H9 (cell line): Measurements from ENCODE around the gene DENND4B. TPM values are rescaled to one million over a fixed set of nuclear protein-coding genes. Genes with fewer than 3 reads are reported as not detected.

ENCODE experiments used
- DNase-seq: peaks from one replicate; pipeline ENCODE4 v3.0.0-alpha.2; 2017
- H2AFZ ChIP-seq: one replicate; pipeline ENCODE4 v1.6.1; 2013; ENCODE audit warnings: mild to moderate bottlenecking, low read length, control low read depth, moderate library complexity
- H2AK5ac ChIP-seq: 2 replicates; pipeline ENCODE4 v1.6.1; 2013; ENCODE audit warnings: low read length, control low read depth, mixed read lengths; ENCODE audit not compliant: insufficient read length
- H2BK120ac ChIP-seq: one replicate; pipeline ENCODE4 v1.6.1; 2013; ENCODE audit warnings: low read depth, mild to moderate bottlenecking, low read length, control low read depth, inconsistent platforms; ENCODE audit not compliant: poor library complexity, severe bottlenecking
- H2BK12ac ChIP-seq: 2 replicates; pipeline ENCODE4 v1.6.1; 2013; ENCODE audit warnings: low read length, control low read depth, mixed read lengths, low read depth; ENCODE audit not compliant: insufficient read length
- H2BK15ac ChIP-seq: 2 replicates; pipeline ENCODE4 v1.6.1; 2013; ENCODE audit warnings: low read depth, low read length, control low read depth
- H2BK20ac ChIP-seq: one replicate; pipeline ENCODE4 v1.6.1; 2013; ENCODE audit warnings: low read depth, mild to moderate bottlenecking, low read length, control low read depth, inconsistent platforms; ENCODE audit not compliant: poor library complexity, severe bottlenecking
- H2BK5ac ChIP-seq: 2 replicates; pipeline ENCODE4 v1.6.1; 2013; ENCODE audit warnings: low read length, control low read depth, mixed read lengths; ENCODE audit not compliant: insufficient read length
- H3K14ac ChIP-seq: 2 replicates; pipeline ENCODE4 v1.6.1; 2013; ENCODE audit warnings: low read length, control low read depth; ENCODE audit not compliant: insufficient read depth
- H3K18ac ChIP-seq: 2 replicates; pipeline ENCODE4 v1.6.1; 2013; ENCODE audit warnings: low read depth, mild to moderate bottlenecking, mixed read lengths, low read length, control low read depth; ENCODE audit not compliant: insufficient read length
- H3K23ac ChIP-seq: 2 replicates; pipeline ENCODE4 v1.6.1; 2013; ENCODE audit warnings: low read length, control low read depth, mixed read lengths, low read depth; ENCODE audit not compliant: insufficient read length
- H3K23me2 ChIP-seq: 2 replicates; pipeline ENCODE4 v1.6.1; 2013; ENCODE audit warnings: low read depth, mild to moderate bottlenecking, mixed read lengths, low read length, control low read depth; ENCODE audit not compliant: insufficient read length, poor library complexity, severe bottlenecking
- H3K27ac ChIP-seq: 2 replicates; pipeline ENCODE4 v1.5.1; 2013; ENCODE audit warnings: low read length, control low read depth, mixed read lengths, low read depth; ENCODE audit not compliant: insufficient read length
- H3K27me3 ChIP-seq: 2 replicates; pipeline ENCODE4 v1.6.1; 2013; ENCODE audit warnings: low read length, control low read depth, inconsistent platforms; ENCODE audit not compliant: insufficient read depth
- H3K4ac ChIP-seq: 2 replicates; pipeline ENCODE4 v1.6.1; 2013; ENCODE audit warnings: low read depth, mild to moderate bottlenecking, control low read depth, inconsistent platforms, low read length, moderate library complexity
- H3K4me1 ChIP-seq: 2 replicates; pipeline ENCODE4 v1.6.1; 2013; ENCODE audit warnings: low read length, control low read depth, inconsistent platforms; ENCODE audit not compliant: insufficient read depth
- H3K4me2 ChIP-seq: 2 replicates; pipeline ENCODE4 v1.6.1; 2013; ENCODE audit warnings: low read length, control low read depth, mixed read lengths; ENCODE audit not compliant: insufficient read length, insufficient read depth
- H3K56ac ChIP-seq: 2 replicates; pipeline ENCODE4 v1.6.1; 2013; ENCODE audit warnings: low read depth, mild to moderate bottlenecking, mixed read lengths, low read length, control low read depth; ENCODE audit not compliant: insufficient read length
- H3K79me1 ChIP-seq: 2 replicates; pipeline ENCODE4 v1.6.1; 2013; ENCODE audit warnings: low read depth, mild to moderate bottlenecking, moderate library complexity, low read length, control low read depth, inconsistent platforms; ENCODE audit not compliant: insufficient read depth, poor library complexity, severe bottlenecking
- H3K79me2 ChIP-seq: 2 replicates; pipeline ENCODE4 v1.6.1; 2013; ENCODE audit warnings: low read length, control low read depth, inconsistent platforms; ENCODE audit not compliant: insufficient read depth
- H3K9ac ChIP-seq: 2 replicates; pipeline ENCODE4 v1.6.1; 2013; ENCODE audit warnings: low read length, control low read depth, mixed read lengths; ENCODE audit not compliant: insufficient read length; ENCODE audit errors: extremely low read depth
- H3K9me3 ChIP-seq: one replicate; pipeline ENCODE4 v1.6.1; 2013; ENCODE audit warnings: low read depth, low read length, inconsistent platforms; ENCODE audit not compliant: control insufficient read depth
- H3T11ph ChIP-seq: one replicate; pipeline ENCODE4 v1.6.1; 2013; ENCODE audit warnings: mild to moderate bottlenecking, low read length, control low read depth, inconsistent platforms
- H4K20me1 ChIP-seq: one replicate; pipeline ENCODE4 v1.6.1; 2013; ENCODE audit not compliant: control insufficient read depth, insufficient read length, insufficient read depth
- H4K5ac ChIP-seq: 2 replicates; pipeline ENCODE4 v1.6.1; 2013; ENCODE audit warnings: low read depth, mild to moderate bottlenecking, mixed read lengths, low read length, control low read depth; ENCODE audit not compliant: insufficient read length
- H4K8ac ChIP-seq: replicated peaks from 2 replicates; pipeline ENCODE4 v1.6.1; 2013; ENCODE audit warnings: low read length, control low read depth, mixed read lengths, low read depth; ENCODE audit not compliant: insufficient read length
- H4K91ac ChIP-seq: 2 replicates; pipeline ENCODE4 v1.6.1; 2013; ENCODE audit warnings: low read depth, mild to moderate bottlenecking, moderate library complexity, mixed read lengths, low read length, control low read depth; ENCODE audit not compliant: insufficient read length
- H3K27ac Mint-ChIP-seq, 3 experiments: 2 replicates in 2 of 3; 3 replicates in 1 of 3; pipeline ENCODE4 v1.8.0; 2020 to 2021; ENCODE audit warnings: mixed read lengths in 3 of 3, mild to moderate bottlenecking in 1 of 3, moderate library complexity in 1 of 3
- H3K27me3 Mint-ChIP-seq: 2 replicates; pipeline ENCODE4 v1.8.0; 2021; ENCODE audit warnings: low read depth, mild to moderate bottlenecking, moderate library complexity, mixed read lengths
- H3K36me3 Mint-ChIP-seq, 3 experiments: 2 replicates in 2 of 3; 3 replicates in 1 of 3; pipeline ENCODE4 v1.8.0; 2020 to 2021; ENCODE audit warnings: low read depth in 3 of 3, mixed read lengths in 3 of 3; ENCODE audit not compliant: insufficient read depth in 1 of 3
- H3K4me1 Mint-ChIP-seq, 2 experiments: 2 replicates each; pipeline ENCODE4 v1.8.0; 2020; ENCODE audit warnings: mixed read lengths in 2 of 2
- H3K4me3 Mint-ChIP-seq, 2 experiments: 2 replicates in 1 of 2; 3 replicates in 1 of 2; pipeline ENCODE4 v1.8.0; 2020 to 2021; ENCODE audit warnings: mild to moderate bottlenecking in 2 of 2, mixed read lengths in 2 of 2, moderate library complexity in 1 of 2
- H3K9me3 Mint-ChIP-seq, 2 experiments: 2 replicates in 1 of 2; 3 replicates in 1 of 2; pipeline ENCODE4 v1.8.0; 2020; ENCODE audit warnings: mild to moderate bottlenecking in 2 of 2, mixed read lengths in 2 of 2, moderate library complexity in 1 of 2
- CTCF ChIP-seq: fragments of 200-600 bp; sonication (generic); conservative IDR thresholded peaks from 3 replicates; pipeline ENCODE4 v1.8.0; 2021; ENCODE audit warnings: antibody characterized with exemption, mild to moderate bottlenecking
- WGBS: extraction: QIAGEN DNeasy Blood & Tissue Kit; methylation state at CpG from one replicate; pipeline ENCODE4 v1.1.7; 2013; ENCODE audit warnings: missing lambda C conversion rate, low lambda C conversion rate, mixed read lengths; ENCODE audit not compliant: insufficient read length; ENCODE audit errors: extremely low coverage; 5-methylcytosine and 5-hydroxymethylcytosine counted together
- total RNA-seq: library from RNA; stranded (reverse); gene quantifications from 2 replicates; pipeline ENCODE4 v1.2.1, GENCODE V29; 2021

The DENND4B gene
- total RNA-seq, 1 experiment from 2014 or later = 84.6 TPM

- Histone ChIP-seq H3K9me3 (no peaks in the 10 kb centered on the region), H3K27ac (no peak overlapping the region), H3K79me2 (no peaks in the 10 kb centered on the region), H3K4ac (no peak overlapping the region), H2BK12ac (no peak overlapping the region), H3K4me2 (no peak overlapping the region), H2AK5ac (no peak overlapping the region), H2AFZ (no peak overlapping the region), H3K9ac (no peak overlapping the region), H2BK5ac (no peak overlapping the region), H3K79me1 (no peaks in the 10 kb centered on the region), H3K27me3 (no peaks in the 10 kb centered on the region), H3K23me2 (no peaks in the 10 kb centered on the region), H4K91ac (no peak overlapping the region), H3K56ac (no peak overlapping the region), H3K14ac (no peak overlapping the region), H2BK15ac (no peak overlapping the region), H4K5ac (no peak overlapping the region), H3T11ph (no peak overlapping the region), H3K4me1 (no peaks in the 10 kb centered on the region), H2BK120ac (no peak overlapping the region), H3K23ac (no peak overlapping the region), H4K8ac (no peak overlapping the region), H3K18ac (no peak overlapping the region), H2BK20ac (no peak overlapping the region), H4K20me1 (peaks cover 3% of the 10 kb centered on the region)
- Mint-ChIP-seq H3K27ac (peak overlapping the region in 1 of 3 experiments; percentile 12; a peak in 1 of 7 replicates), H3K27me3 (no peaks in the 10 kb centered on the region), H3K9me3 (no peaks in the 10 kb centered on the region), H3K4me1 (peaks cover 0 to 2% of the 10 kb centered on the region in 2 experiments; a peak in 2 of 4 replicates), H3K36me3 (peaks cover 40 to 73% (median 73%) of the 10 kb centered on the region in 3 experiments), H3K4me3 (no peak overlapping the region)
- no peak for DNase-seq
- no peak for TF ChIP-seq CTCF
- no CpG with 5 or more reads among the region's 12 CpGs for WGBS
Observed at GRCh38 chr1:153939476-153939875, 7.0 kb downstream of the DENND4B start.
